Natural killer cell (primary cell): ENCODE results near the gene ZNF585A. TPM values are rescaled to one million over a fixed set of nuclear protein-coding genes. Genes with fewer than 3 reads are reported as not detected.

Source experiments
- ATAC-seq, 3 donors: fragments of 150-1000 bp in 2 of 3; fragments of 200-7000 bp in 1 of 3; cut with Tn5 transposase; 1 replicate in 1 of 3; 2 replicates in 2 of 3; pipeline ENCODE4 v1.10.0; 2021; ENCODE audit warnings: mild to moderate bottlenecking in 2 of 3, moderate library complexity in 2 of 3
- DNase-seq, 2 donors: peaks; one replicate each; pipeline versions ENCODE4 v3.0.0 to v3.0.0-alpha.2; 2013 to 2021; ENCODE audit warnings: mixed read lengths in 1 of 2
- H3K27ac ChIP-seq: one replicate; pipeline ENCODE4 v1.5.1; 2013; ENCODE audit warnings: mild to moderate bottlenecking, low read length
- H3K27me3 ChIP-seq: one replicate; pipeline ENCODE4 v1.6.1; 2013; ENCODE audit warnings: low read length; ENCODE audit not compliant: control insufficient read depth, insufficient read depth
- H3K36me3 ChIP-seq: one replicate; pipeline ENCODE4 v1.6.1; 2013; ENCODE audit warnings: low read length; ENCODE audit not compliant: control insufficient read depth, insufficient read depth
- H3K4me1 ChIP-seq: one replicate; pipeline ENCODE4 v1.6.1; 2013; ENCODE audit warnings: low read length; ENCODE audit not compliant: control insufficient read depth, insufficient read depth
- H3K4me3 ChIP-seq: one replicate; pipeline ENCODE4 v1.5.1; 2013; ENCODE audit warnings: low read length
- H3K9me3 ChIP-seq: one replicate; pipeline ENCODE4 v1.6.1; 2013; ENCODE audit warnings: low read length; ENCODE audit not compliant: control insufficient read depth, insufficient read depth
- H3K27ac Mint-ChIP-seq, 2 donors: one replicate each; pipeline ENCODE4 v1.8.0; 2022; ENCODE audit warnings: mild to moderate bottlenecking in 2 of 2, mixed read lengths in 2 of 2, moderate library complexity in 1 of 2
- H3K27me3 Mint-ChIP-seq, 2 donors: one replicate each; pipeline ENCODE4 v1.8.0; 2022; ENCODE audit warnings: low read depth in 2 of 2, mixed read lengths in 2 of 2
- H3K36me3 Mint-ChIP-seq: one replicate; pipeline ENCODE4 v1.8.0; 2022; ENCODE audit warnings: mixed read lengths
- H3K4me1 Mint-ChIP-seq, 2 donors: one replicate each; pipeline ENCODE4 v1.8.0; 2022; ENCODE audit warnings: mixed read lengths in 2 of 2
- H3K4me3 Mint-ChIP-seq: one replicate; pipeline ENCODE4 v1.8.0; 2022; ENCODE audit warnings: mild to moderate bottlenecking, moderate library complexity, mixed read lengths
- H3K9me3 Mint-ChIP-seq, 2 donors: one replicate each; pipeline ENCODE4 v1.8.0; 2022; ENCODE audit warnings: mixed read lengths in 2 of 2
- WGBS: methylation state at CpG from one replicate; pipeline ENCODE4 v1.1.7; 2013; ENCODE audit warnings: missing lambda C conversion rate; ENCODE audit not compliant: insufficient coverage; 5-methylcytosine and 5-hydroxymethylcytosine counted together
- intact Hi-C: fragments of 100-400 bp; cut with micrococcal nuclease; formaldehyde crosslinking; loops from one replicate; pipeline ENCODE4 v1.14.2; 2022
- total RNA-seq, 4 donors: library from RNA; stranded (reverse); fragments of 120-200 nt in 1 of 4; gene quantifications; one replicate each; pipeline versions ENCODE4 v1.2.3 to v1.2.4, GENCODE V29; 2013 to 2022
- TF ChIP-seq, protein P1 (sequence below): fragments of 200-600 bp; IDR thresholded peaks from one replicate; pipeline ENCODE4 v1.8.0; 2022; ENCODE audit warnings: antibody characterized with exemption

The ZNF585A gene
- total RNA-seq, 3 donors from 2014 or later (not counting 1 experiment from before 2014, with no cell fraction given) = 8.9 to 12.6 (median 9.9) TPM

DNA sequence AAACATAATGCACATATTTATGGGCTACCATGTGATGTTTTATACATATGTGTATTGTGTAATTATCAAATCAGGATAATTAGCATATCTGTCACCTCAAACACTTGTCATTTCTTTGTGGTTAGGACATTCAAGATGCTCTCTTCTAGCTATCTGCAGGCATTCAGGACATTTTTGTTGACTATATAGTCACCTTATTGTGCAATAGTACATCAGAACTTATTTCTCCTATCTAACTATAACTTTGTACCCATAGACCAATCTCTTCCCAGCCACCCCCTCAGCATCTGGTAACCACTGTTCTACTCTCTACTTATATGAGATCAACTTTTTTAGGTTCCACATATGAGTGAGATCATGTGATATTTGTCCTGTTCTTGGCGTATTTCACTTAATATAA is 73.9 kb downstream of the ZNF585A start:
- no peak overlapping the region for H3K4me3 Mint-ChIP-seq
- Histone ChIP-seq H3K4me1 (no peaks in the 10 kb centered on the region), H3K9me3 (peaks cover 30% of the 10 kb centered on the region), H3K36me3 (peaks cover 56% of the 10 kb centered on the region), H3K27ac (no peak overlapping the region), H3K27me3 (no peaks in the 10 kb centered on the region), H3K4me3 (no peak overlapping the region)
- intact Hi-C loops = no loop called here
- H3K9me3 Mint-ChIP-seq = peaks cover 20 to 31% of the 10 kb centered on the region in 2 donors
- DNase-seq (no peak), ATAC-seq (no peak)
- H3K27me3 Mint-ChIP-seq = no peaks in the 10 kb centered on the region
- no peak overlapping the region for H3K27ac Mint-ChIP-seq
- WGBS = no CpG with 5 or more reads among the region's 1 CpG
- H3K36me3 Mint-ChIP-seq = peaks cover 65% of the 10 kb centered on the region
- H3K4me1 Mint-ChIP-seq = peaks cover 0 to 4% of the 10 kb centered on the region in 2 donors
- TF ChIP-seq, protein P1, sequence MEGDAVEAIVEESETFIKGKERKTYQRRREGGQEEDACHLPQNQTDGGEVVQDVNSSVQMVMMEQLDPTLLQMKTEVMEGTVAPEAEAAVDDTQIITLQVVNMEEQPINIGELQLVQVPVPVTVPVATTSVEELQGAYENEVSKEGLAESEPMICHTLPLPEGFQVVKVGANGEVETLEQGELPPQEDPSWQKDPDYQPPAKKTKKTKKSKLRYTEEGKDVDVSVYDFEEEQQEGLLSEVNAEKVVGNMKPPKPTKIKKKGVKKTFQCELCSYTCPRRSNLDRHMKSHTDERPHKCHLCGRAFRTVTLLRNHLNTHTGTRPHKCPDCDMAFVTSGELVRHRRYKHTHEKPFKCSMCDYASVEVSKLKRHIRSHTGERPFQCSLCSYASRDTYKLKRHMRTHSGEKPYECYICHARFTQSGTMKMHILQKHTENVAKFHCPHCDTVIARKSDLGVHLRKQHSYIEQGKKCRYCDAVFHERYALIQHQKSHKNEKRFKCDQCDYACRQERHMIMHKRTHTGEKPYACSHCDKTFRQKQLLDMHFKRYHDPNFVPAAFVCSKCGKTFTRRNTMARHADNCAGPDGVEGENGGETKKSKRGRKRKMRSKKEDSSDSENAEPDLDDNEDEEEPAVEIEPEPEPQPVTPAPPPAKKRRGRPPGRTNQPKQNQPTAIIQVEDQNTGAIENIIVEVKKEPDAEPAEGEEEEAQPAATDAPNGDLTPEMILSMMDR = no peak

DNA sequence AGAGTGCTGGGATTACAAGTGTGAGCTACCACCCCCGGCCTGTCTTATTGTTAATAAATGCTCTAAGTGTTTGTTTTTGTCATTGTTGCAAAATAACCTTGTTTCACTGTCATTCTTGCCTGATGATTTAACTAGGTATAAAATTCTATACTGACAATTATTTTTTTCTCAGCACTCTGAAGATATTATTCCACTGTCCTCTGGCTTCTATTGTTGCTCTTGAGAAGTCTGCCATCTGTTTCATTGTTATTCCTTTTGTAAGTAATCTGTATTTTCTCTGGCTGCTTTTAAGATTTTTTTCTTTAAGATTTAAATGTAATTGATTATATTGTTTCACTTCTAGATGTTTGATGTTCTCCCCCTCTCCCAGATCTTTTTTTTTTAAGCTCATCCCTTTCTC is 76.6 kb downstream of the ZNF585A start:
- ATAC-seq = no peak
- Mint-ChIP-seq H3K4me1 (peaks cover 0 to 4% of the 10 kb centered on the region in 2 donors), H3K36me3 (peaks cover 61% of the 10 kb centered on the region), H3K9me3 (peaks cover 14 to 21% of the 10 kb centered on the region in 2 donors), H3K27me3 (no peaks in the 10 kb centered on the region), H3K4me3 (no peak overlapping the region), H3K27ac (no peak overlapping the region)
- H3K27ac ChIP-seq = no peak overlapping the region
- DNase-seq = no peak
- WGBS = no CpG with 5 or more reads among the region's 1 CpG
- no peak overlapping the region for H3K4me3 ChIP-seq
- H3K36me3 ChIP-seq = peaks cover 69% of the 10 kb centered on the region
- H3K4me1 ChIP-seq = no peaks in the 10 kb centered on the region
- H3K27me3 ChIP-seq = no peaks in the 10 kb centered on the region
- TF ChIP-seq, protein P1 = no peak
- peaks cover 26% of the 10 kb centered on the region for H3K9me3 ChIP-seq
- intact Hi-C loops = no loop called here

Other genes with a start within 250 kb of the ZNF585A start
- 10 to 100 TPM in 2 of 3 donors, 1 to 10 TPM in 1; 6.4 to 15.6 (median 10.2) TPM for gene ZNF420, start 94.3 kb downstream of the ZNF585A start, total RNA-seq
- gene ZNF585B, start 37.8 kb upstream of the ZNF585A start, total RNA-seq = 10 to 100 TPM; 12.6 to 21.6 (median 12.7) TPM
- 10 to 100 TPM; 21.6 to 27.1 (median 26.4) TPM for gene ZNF383, start 45.5 kb upstream of the ZNF585A start, total RNA-seq
- gene ZNF527, start 198.4 kb upstream of the ZNF585A start, total RNA-seq = 10 to 100 TPM in 2 of 3 donors, 1 to 10 TPM in 1; 9.9 to 14.0 (median 13.6) TPM